BE2C (cell line): ENCODE measurements around the gene LIPK.

ENCODE experiments used
- DNase-seq: peaks from one replicate; pipeline ENCODE4 v3.0.0-alpha.2; 2020
- H3K27me3 ChIP-seq: fragments of 250-450 bp; sonication (Bioruptor Pico); 2 replicates; pipeline ENCODE4 v1.5.1; 2020; ENCODE audit warnings: mild to moderate bottlenecking
- H3K36me3 ChIP-seq: fragments of 250-450 bp; sonication (Bioruptor Pico); 2 replicates; pipeline ENCODE4 v1.5.1; 2020; ENCODE audit warnings: mild to moderate bottlenecking
- H3K4me1 ChIP-seq: fragments of 250-450 bp; sonication (Bioruptor Pico); 2 replicates; pipeline ENCODE4 v1.5.1; 2020
- H3K4me3 ChIP-seq: 2 replicates; pipeline ENCODE4 v1.5.1; 2011; ENCODE audit warnings: low read depth, low read length
- H3K9me3 ChIP-seq: fragments of 250-450 bp; sonication (Bioruptor Pico); 2 replicates; pipeline ENCODE4 v1.5.1; 2020
- TF ChIP-seq, protein P1 (sequence below): IDR thresholded peaks from 2 replicates; pipeline ENCODE4 v1.5.1; 2012; ENCODE audit warnings: mild to moderate bottlenecking, low read depth, low read length

The LIPK gene

DNA sequence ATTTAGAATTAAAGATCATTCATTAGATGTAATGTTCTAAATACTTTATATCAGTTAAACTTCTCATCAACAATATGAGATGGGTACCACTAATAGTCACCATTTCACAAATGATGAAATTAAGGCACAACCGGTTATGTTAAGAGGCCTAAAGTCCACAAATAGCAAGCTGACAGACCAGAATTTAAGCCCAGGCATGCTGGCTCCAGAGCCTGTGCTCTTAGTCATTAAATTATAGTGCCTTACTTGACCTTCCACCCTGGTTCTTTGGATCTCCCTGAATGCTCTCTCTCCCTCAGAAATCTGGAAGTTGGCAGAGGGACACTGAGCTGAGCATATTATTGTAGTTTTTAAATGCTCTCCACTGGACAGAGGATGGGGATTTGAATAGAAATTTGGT lies 57.4 kb downstream of the LIPK start:
- no peaks in the 10 kb centered on the region for H3K4me1 ChIP-seq
- TF ChIP-seq, protein P1, sequence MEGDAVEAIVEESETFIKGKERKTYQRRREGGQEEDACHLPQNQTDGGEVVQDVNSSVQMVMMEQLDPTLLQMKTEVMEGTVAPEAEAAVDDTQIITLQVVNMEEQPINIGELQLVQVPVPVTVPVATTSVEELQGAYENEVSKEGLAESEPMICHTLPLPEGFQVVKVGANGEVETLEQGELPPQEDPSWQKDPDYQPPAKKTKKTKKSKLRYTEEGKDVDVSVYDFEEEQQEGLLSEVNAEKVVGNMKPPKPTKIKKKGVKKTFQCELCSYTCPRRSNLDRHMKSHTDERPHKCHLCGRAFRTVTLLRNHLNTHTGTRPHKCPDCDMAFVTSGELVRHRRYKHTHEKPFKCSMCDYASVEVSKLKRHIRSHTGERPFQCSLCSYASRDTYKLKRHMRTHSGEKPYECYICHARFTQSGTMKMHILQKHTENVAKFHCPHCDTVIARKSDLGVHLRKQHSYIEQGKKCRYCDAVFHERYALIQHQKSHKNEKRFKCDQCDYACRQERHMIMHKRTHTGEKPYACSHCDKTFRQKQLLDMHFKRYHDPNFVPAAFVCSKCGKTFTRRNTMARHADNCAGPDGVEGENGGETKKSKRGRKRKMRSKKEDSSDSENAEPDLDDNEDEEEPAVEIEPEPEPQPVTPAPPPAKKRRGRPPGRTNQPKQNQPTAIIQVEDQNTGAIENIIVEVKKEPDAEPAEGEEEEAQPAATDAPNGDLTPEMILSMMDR = no peak
- no peaks in the 10 kb centered on the region for H3K27me3 ChIP-seq
- no peak for DNase-seq
- no peaks in the 10 kb centered on the region for H3K9me3 ChIP-seq
- no peaks in the 10 kb centered on the region for H3K36me3 ChIP-seq
- H3K4me3 ChIP-seq = no peak overlapping the region

GRCh38 chr10:88764110-88764509 lies 58.1 kb downstream of the LIPK start:
- H3K4me1 ChIP-seq = no peaks in the 10 kb centered on the region
- no peaks in the 10 kb centered on the region for H3K9me3 ChIP-seq
- no peaks in the 10 kb centered on the region for H3K27me3 ChIP-seq
- DNase-seq = no peak
- TF ChIP-seq, protein P1 = no peak
- no peaks in the 10 kb centered on the region for H3K36me3 ChIP-seq
- H3K4me3 ChIP-seq = no peak overlapping the region

GRCh38 chr10:88765816-88766215 lies 59.8 kb downstream of the LIPK start:
- Histone ChIP-seq H3K9me3 (no peaks in the 10 kb centered on the region), H3K27me3 (no peaks in the 10 kb centered on the region), H3K36me3 (no peaks in the 10 kb centered on the region), H3K4me3 (no peak overlapping the region), H3K4me1 (no peaks in the 10 kb centered on the region)
- DNase-seq = no peak
- TF ChIP-seq, protein P1 = no peak

- no peaks in the 10 kb centered on the region for H3K36me3 ChIP-seq
- H3K9me3 ChIP-seq = no peaks in the 10 kb centered on the region
- H3K4me3 ChIP-seq = no peak overlapping the region
- no peaks in the 10 kb centered on the region for H3K27me3 ChIP-seq
- H3K4me1 ChIP-seq = no peaks in the 10 kb centered on the region
- TF ChIP-seq, protein P1 = no peak
- no peak for DNase-seq
Measured at GRCh38 chr10:88769384-88769783, 63.3 kb downstream of the LIPK start.

- no peak overlapping the region for H3K4me3 ChIP-seq
- DNase-seq = no peak
- TF ChIP-seq, protein P1 = no peak
- H3K36me3 ChIP-seq = no peaks in the 10 kb centered on the region
- no peaks in the 10 kb centered on the region for H3K9me3 ChIP-seq
- no peaks in the 10 kb centered on the region for H3K27me3 ChIP-seq
- H3K4me1 ChIP-seq = no peaks in the 10 kb centered on the region
Measured at GRCh38 chr10:88781206-88781605, 75.2 kb downstream of the LIPK start.

DNA sequence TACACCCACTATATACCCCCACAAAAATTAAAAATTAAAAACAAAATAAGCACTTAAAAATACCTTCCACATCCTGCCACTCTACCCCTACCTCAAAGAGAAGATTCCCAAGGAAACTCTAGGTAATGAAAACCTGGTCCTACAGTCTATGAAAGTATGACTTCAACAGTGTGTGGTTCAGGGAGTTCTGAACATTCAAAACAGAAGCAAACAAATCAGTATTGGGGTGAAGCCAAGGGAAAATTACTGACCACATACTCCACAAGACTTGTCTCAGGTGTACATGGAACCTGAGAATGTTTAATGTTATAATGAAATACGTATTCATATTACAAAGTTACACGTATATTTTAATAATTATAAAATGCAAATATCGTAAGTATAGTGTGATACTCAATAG lies 76.2 kb downstream of the LIPK start:
- no peaks in the 10 kb centered on the region for H3K4me1 ChIP-seq
- no peak overlapping the region for H3K4me3 ChIP-seq
- DNase-seq = no peak
- H3K36me3 ChIP-seq = no peaks in the 10 kb centered on the region
- no peaks in the 10 kb centered on the region for H3K27me3 ChIP-seq
- TF ChIP-seq, protein P1 = no peak
- H3K9me3 ChIP-seq = no peaks in the 10 kb centered on the region
